HepG2 (cell line): Measurements from ENCODE around the gene TIA1. TPM values are rescaled to one million over a fixed set of nuclear protein-coding genes. Genes with fewer than 3 reads are reported as not detected.

Experiments used
- BCL6 ChIP-seq: IDR thresholded peaks from 2 replicates; pipeline ENCODE4 v1.6.1; 2016; ENCODE audit warnings: missing genetic modification reagents, missing compliant biosample characterization
- FOXO4 ChIP-seq: sonication (generic); formaldehyde crosslinking; conservative IDR thresholded peaks from 2 replicates; pipeline ENCODE4 v1.8.1; 2023; ENCODE audit warnings: missing genetic modification reagents
- HDAC1 ChIP-seq: sonication (generic); formaldehyde crosslinking; IDR thresholded peaks from 2 replicates; pipeline ENCODE4 v1.5.1; 2020; ENCODE audit warnings: mild to moderate bottlenecking, missing genetic modification reagents
- IKZF1 ChIP-seq: fragments of 450-650 bp; IDR thresholded peaks from 2 replicates; pipeline ENCODE4 v1.7.1; 2016
- KIAA2018 ChIP-seq: sonication (generic); formaldehyde crosslinking; IDR thresholded peaks from 2 replicates; pipeline ENCODE4 v1.5.0; 2020; ENCODE audit warnings: mild to moderate bottlenecking, missing genetic modification reagents, borderline replicate concordance
- MBNL3 ChIP-seq: fragments of 250-450 bp; sonication (Bioruptor Pico); conservative IDR thresholded peaks from 2 replicates; pipeline ENCODE4 v1.8.0; 2022; ENCODE audit warnings: mild to moderate bottlenecking, inconsistent platforms
- MIXL1 ChIP-seq: IDR thresholded peaks from 2 replicates; pipeline ENCODE4 v1.6.1; 2016
- NFKB2 ChIP-seq: sonication (generic); formaldehyde crosslinking; IDR thresholded peaks from 2 replicates; pipeline ENCODE4 v1.4.0; 2020; ENCODE audit warnings: missing genetic modification reagents, borderline replicate concordance
- NRL ChIP-seq: sonication (generic); formaldehyde crosslinking; IDR thresholded peaks from 2 replicates; pipeline ENCODE4 v1.5.0; 2020; ENCODE audit warnings: missing genetic modification reagents, mild to moderate bottlenecking, moderate library complexity, borderline replicate concordance
- ZKSCAN8 ChIP-seq: IDR thresholded peaks from 2 replicates; pipeline ENCODE4 v1.6.1; 2016; ENCODE audit warnings: borderline replicate concordance, missing genetic modification reagents, missing compliant biosample characterization
- ZNF160 ChIP-seq: sonication (generic); formaldehyde crosslinking; IDR thresholded peaks from 2 replicates; pipeline ENCODE4 v1.8.0; 2022; ENCODE audit warnings: mild to moderate bottlenecking, inconsistent platforms, missing genetic modification reagents
- ZNF746 ChIP-seq: sonication (generic); formaldehyde crosslinking; IDR thresholded peaks from 2 replicates; pipeline ENCODE4 v1.8.0; 2022; ENCODE audit warnings: mild to moderate bottlenecking, missing genetic modification reagents
- ZSCAN20 ChIP-seq: sonication (generic); formaldehyde crosslinking; IDR thresholded peaks from 2 replicates; pipeline ENCODE4 v1.4.0; 2020; ENCODE audit warnings: missing genetic modification reagents, mild to moderate bottlenecking, borderline replicate concordance
- polyA plus RNA-seq, 8 experiments: library from polyadenylated mRNA; depleted of rRNA in 3 of 8; stranded (reverse) in 7 of 8; unstranded in 1 of 8; fragments of >200 nt; fragmentation: Illumina TruSeq in 4 of 8; extraction: Trizol in 4 of 8; gene quantifications; 2 replicates each; pipeline versions ENCODE4 v1.2.1 to v1.2.3, GENCODE V29; 2011 to 2016; ENCODE audit warnings: low read depth in 4 of 8, missing spikeins in 1 of 8, mixed read lengths in 1 of 8; ENCODE audit not compliant: insufficient read depth in 1 of 8
- total RNA-seq, 5 experiments: library from RNA; depleted of rRNA; stranded (reverse); fragments of >200 nt; fragmentation: Illumina TruSeq; extraction: Trizol; gene quantifications; 2 replicates each; pipeline ENCODE4 v1.2.3, GENCODE V29; 2016; ENCODE audit warnings: low read depth in 1 of 5
- TF ChIP-seq, protein P1 (sequence below): sonication (generic); formaldehyde crosslinking; IDR thresholded peaks from 2 replicates; pipeline ENCODE4 v1.5.1; 2020; ENCODE audit warnings: missing genetic modification reagents, mild to moderate bottlenecking, borderline replicate concordance

Gene TIA1
- total and polyA plus RNA-seq, 2 of the 13 experiments (the other 11 are each of a cell fraction or from before 2014, with no cell fraction given) = 209 to 319 TPM

DNA sequence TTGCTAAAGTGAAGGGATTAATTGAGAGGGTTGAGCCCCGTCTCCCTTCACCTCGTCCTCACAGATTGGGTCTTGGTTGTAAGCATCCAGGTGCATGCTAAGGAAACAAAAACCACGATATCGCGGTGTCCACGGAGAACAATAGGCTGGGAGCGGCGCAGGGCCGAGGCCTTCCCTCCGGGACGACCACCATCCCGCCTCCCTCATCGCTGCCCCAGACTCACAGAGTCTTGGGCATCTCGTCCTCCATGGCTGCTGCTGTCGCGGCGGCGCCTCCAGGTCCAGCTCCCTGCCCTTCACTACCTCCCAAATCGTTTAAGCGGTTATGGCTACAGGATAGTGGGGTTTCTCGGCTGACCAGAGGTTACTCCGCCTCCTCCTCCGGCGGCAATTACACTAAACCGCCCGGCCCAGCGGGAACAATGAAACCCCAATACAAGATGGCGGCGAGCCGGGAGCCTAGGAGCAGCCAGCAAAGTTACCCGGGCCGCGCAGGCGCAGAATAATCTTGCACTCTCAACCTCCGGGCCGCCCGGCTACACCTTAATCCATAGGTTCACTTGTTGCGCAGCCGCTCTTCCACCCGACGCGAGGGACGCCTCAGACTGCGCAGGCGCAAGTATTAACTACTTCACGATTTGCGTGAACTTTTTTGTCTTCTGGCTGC lies at the start of gene TIA1 (continued):
- TF ChIP-seq NFKB2 (CRISPR knock-in tag) = peak; percentile 89
- peak; percentile 53; the same call in 1 of the 2 replicates for TF ChIP-seq BCL6 (CRISPR knock-in tag)
- peak; percentile 80 for TF ChIP-seq ZNF746 (CRISPR knock-in tag)
- TF ChIP-seq IKZF1 = no peak
- 0 out of 2 replicates have a peak, but pooled peaks have one; percentile 8 for TF ChIP-seq KIAA2018
- no peak; the same call in 1 of the 2 replicates for TF ChIP-seq MIXL1 (CRISPR knock-in tag)
- TF ChIP-seq, protein P1, sequence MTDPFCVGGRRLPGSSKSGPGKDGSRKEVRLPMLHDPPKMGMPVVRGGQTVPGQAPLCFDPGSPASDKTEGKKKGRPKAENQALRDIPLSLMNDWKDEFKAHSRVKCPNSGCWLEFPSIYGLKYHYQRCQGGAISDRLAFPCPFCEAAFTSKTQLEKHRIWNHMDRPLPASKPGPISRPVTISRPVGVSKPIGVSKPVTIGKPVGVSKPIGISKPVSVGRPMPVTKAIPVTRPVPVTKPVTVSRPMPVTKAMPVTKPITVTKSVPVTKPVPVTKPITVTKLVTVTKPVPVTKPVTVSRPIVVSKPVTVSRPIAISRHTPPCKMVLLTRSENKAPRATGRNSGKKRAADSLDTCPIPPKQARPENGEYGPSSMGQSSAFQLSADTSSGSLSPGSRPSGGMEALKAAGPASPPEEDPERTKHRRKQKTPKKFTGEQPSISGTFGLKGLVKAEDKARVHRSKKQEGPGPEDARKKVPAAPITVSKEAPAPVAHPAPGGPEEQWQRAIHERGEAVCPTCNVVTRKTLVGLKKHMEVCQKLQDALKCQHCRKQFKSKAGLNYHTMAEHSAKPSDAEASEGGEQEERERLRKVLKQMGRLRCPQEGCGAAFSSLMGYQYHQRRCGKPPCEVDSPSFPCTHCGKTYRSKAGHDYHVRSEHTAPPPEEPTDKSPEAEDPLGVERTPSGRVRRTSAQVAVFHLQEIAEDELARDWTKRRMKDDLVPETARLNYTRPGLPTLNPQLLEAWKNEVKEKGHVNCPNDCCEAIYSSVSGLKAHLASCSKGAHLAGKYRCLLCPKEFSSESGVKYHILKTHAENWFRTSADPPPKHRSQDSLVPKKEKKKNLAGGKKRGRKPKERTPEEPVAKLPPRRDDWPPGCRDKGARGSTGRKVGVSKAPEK (CRISPR knock-in tag) = no peak
- no peak; the same call in 1 of the 2 replicates for TF ChIP-seq ZNF160 (CRISPR knock-in tag)
- TF ChIP-seq ZKSCAN8 (CRISPR knock-in tag) = peak; percentile 37; the same call in 1 of the 2 replicates
- peak; percentile 68; the same call in 1 of the 2 replicates for TF ChIP-seq HDAC1 (CRISPR knock-in tag)
- TF ChIP-seq FOXO4 (CRISPR knock-in tag) = no peak
- TF ChIP-seq MBNL3 (CRISPR knock-in tag) = 0 out of 2 replicates have a peak, but pooled peaks have one; percentile 24
- TF ChIP-seq ZSCAN20 (CRISPR knock-in tag) = no peak
- peak; percentile 98; the same call in 1 of the 2 replicates for TF ChIP-seq NRL (CRISPR knock-in tag)
